HepG2 (cell line): ENCODE measurements around the gene ANKRD10. TPM values are rescaled to one million over a fixed set of nuclear protein-coding genes. Genes with fewer than 3 reads are reported as not detected.

Source experiments
- ATAC-seq: fragments of 200-7000 bp; cut with Tn5 transposase; 3 replicates; pipeline ENCODE4 v1.9.1; 2020; ENCODE audit warnings: mild to moderate bottlenecking, moderate library complexity
- BruUV-seq: library from RNA; stranded (reverse); fragments of 400-500 nt; replicated peaks from 2 replicates; lab custom pipeline; 2021; lab: Mats Ljungman, UMichigan
- CTCF ChIA-PET: fragments of 300-600 bp; formaldehyde crosslinking; extraction: SDS; loops from one replicate; lab custom pipeline; 2021; ENCODE audit warnings: low total read pairs, inconsistent platforms, low intra/inter-chr PET ratio; lab: Yijun Ruan, JAX
- POLR2A ChIA-PET: fragments of 350-600 bp; sonication (Branson Sonifier 250); formaldehyde crosslinking; loops from one replicate; lab custom pipeline; 2020; ENCODE audit warnings: antibody characterized with exemption, inconsistent platforms; lab: Yijun Ruan, JAX
- DNase-seq: peaks from one replicate; pipeline ENCODE4 v3.0.0-alpha.2; 2015; ENCODE audit warnings: low spot score
- FAIRE-seq: peaks from 3 replicates; lab custom pipeline; 2011; peaks lifted over from hg19 to GRCh38; lab: Jason Lieb, UNC
- H2AFZ ChIP-seq: one replicate; pipeline ENCODE4 v1.6.1; 2011; ENCODE audit warnings: low read length, inconsistent platforms
- H3K27ac ChIP-seq: fragments of 300-600 bp; 3 replicates; pipeline ENCODE4 v1.8.0; 2011; ENCODE audit warnings: mixed run types, mild to moderate bottlenecking, mixed read lengths, low read length, inconsistent platforms; ENCODE audit not compliant: insufficient read depth; ENCODE audit errors: extremely low read length
- H3K27me3 ChIP-seq, 2 experiments: fragments of 200-600 bp in 1 of 2; 2 replicates in 1 of 2; 3 replicates in 1 of 2; pipeline versions ENCODE4 v1.6.0 to v1.8.0; 2011; ENCODE audit warnings: low read length in 2 of 2, mild to moderate bottlenecking in 2 of 2, moderate library complexity in 2 of 2, inconsistent platforms in 1 of 2; ENCODE audit not compliant: insufficient read depth in 2 of 2, control insufficient read depth in 1 of 2
- H3K36me3 ChIP-seq, 2 experiments: fragments of 200-600 bp in 1 of 2; replicated peaks in 1 of 2; 2 replicates in 1 of 2; 3 replicates in 1 of 2; pipeline versions ENCODE4 v1.5.1 to v1.8.0; 2011; ENCODE audit warnings: low read length in 2 of 2, inconsistent platforms in 1 of 2; ENCODE audit not compliant: insufficient read depth in 2 of 2, control insufficient read depth in 1 of 2
- H3K4me1 ChIP-seq: 2 replicates; pipeline ENCODE4 v1.5.1; 2012; ENCODE audit warnings: low read length, inconsistent platforms; ENCODE audit not compliant: insufficient read depth
- H3K4me2 ChIP-seq: 2 replicates; pipeline ENCODE4 v1.6.0; 2011; ENCODE audit warnings: low read depth, low read length, inconsistent platforms
- H3K4me3 ChIP-seq, 3 experiments: fragments of 200-600 bp in 1 of 3; sonication (generic), shearing (Covaris generic) in 1 of 3; replicated peaks in 1 of 3; 2 replicates each; pipeline ENCODE4 v1.5.1; 2011 to 2016; ENCODE audit warnings: low read length in 3 of 3, inconsistent platforms in 2 of 3, low read depth in 2 of 3, mild to moderate bottlenecking in 2 of 3, control low read depth in 1 of 3, mixed read lengths in 1 of 3; ENCODE audit not compliant: insufficient read depth in 1 of 3
- H3K79me2 ChIP-seq: one replicate; pipeline ENCODE4 v1.6.1; 2011; ENCODE audit warnings: low read length, inconsistent platforms; ENCODE audit not compliant: insufficient read depth
- H3K9ac ChIP-seq: 2 replicates; pipeline ENCODE4 v1.6.0; 2011; ENCODE audit warnings: mild to moderate bottlenecking, low read depth, low read length, inconsistent platforms; ENCODE audit not compliant: insufficient read depth
- H3K9me3 ChIP-seq: 2 replicates; pipeline ENCODE4 v1.5.1; 2012; ENCODE audit warnings: mild to moderate bottlenecking, low read length
- H4K20me1 ChIP-seq: 2 replicates; pipeline ENCODE4 v1.6.0; 2011; ENCODE audit warnings: inconsistent platforms, mild to moderate bottlenecking, low read length, moderate library complexity; ENCODE audit not compliant: insufficient read depth
- CEBPZ ChIP-seq: IDR thresholded peaks from 2 replicates; pipeline ENCODE4 v1.6.1; 2012; ENCODE audit warnings: low read length, improper control_type of control experiment
- ESRRA ChIP-seq: sonication (generic); formaldehyde crosslinking; IDR thresholded peaks from 2 replicates; pipeline ENCODE4 v1.5.1; 2020; ENCODE audit warnings: mild to moderate bottlenecking, low read depth, missing genetic modification reagents
- MBNL3 ChIP-seq: fragments of 250-450 bp; sonication (Bioruptor Pico); conservative IDR thresholded peaks from 2 replicates; pipeline ENCODE4 v1.8.0; 2022; ENCODE audit warnings: mild to moderate bottlenecking, inconsistent platforms
- MIER2 ChIP-seq: IDR thresholded peaks from 2 replicates; pipeline ENCODE4 v1.6.1; 2016; ENCODE audit warnings: missing biosample characterization, missing genetic modification reagents
- MXD1 ChIP-seq: sonication (generic); formaldehyde crosslinking; IDR thresholded peaks from 2 replicates; pipeline ENCODE4 v1.4.0; 2020; ENCODE audit warnings: mild to moderate bottlenecking, missing genetic modification reagents
- RBM39 ChIP-seq: fragments of 200-400 bp; formaldehyde crosslinking; IDR thresholded peaks from one replicate; pipeline ENCODE4 v1.6.1; 2018; ENCODE audit warnings: antibody characterized with exemption, mild to moderate bottlenecking, low read depth, low read length; ENCODE audit not compliant: poor library complexity, severe bottlenecking
- SALL1 ChIP-seq: sonication (generic); formaldehyde crosslinking; IDR thresholded peaks from 2 replicates; pipeline ENCODE4 v1.8.0; 2022; ENCODE audit warnings: mild to moderate bottlenecking, missing genetic modification reagents
- TFAP4 ChIP-seq: sonication (generic); IDR thresholded peaks from 2 replicates; pipeline ENCODE4 v1.6.1; 2016; ENCODE audit warnings: low read depth, borderline replicate concordance
- ZFP36 ChIP-seq: fragments of 150-350 bp; IDR thresholded peaks from 2 replicates; pipeline ENCODE4 v1.6.1; 2018; ENCODE audit warnings: borderline replicate concordance, low read length, low read depth; ENCODE audit not compliant: partially characterized antibody
- ZMYM2 ChIP-seq: sonication (generic); formaldehyde crosslinking; IDR thresholded peaks from 2 replicates; pipeline ENCODE4 v1.8.0; 2022; ENCODE audit warnings: mild to moderate bottlenecking, missing genetic modification reagents
- ZNF337 ChIP-seq: sonication (generic); formaldehyde crosslinking; IDR thresholded peaks from 2 replicates; pipeline ENCODE4 v1.5.1; 2020; ENCODE audit warnings: missing genetic modification reagents, low read depth, mild to moderate bottlenecking, borderline replicate concordance
- ZNF639 ChIP-seq: conservative IDR thresholded peaks from 2 replicates; pipeline ENCODE4 v1.6.1; 2018; ENCODE audit warnings: missing genetic modification reagents
- ZNF670 ChIP-seq: sonication (generic); formaldehyde crosslinking; IDR thresholded peaks from 2 replicates; pipeline ENCODE4 v1.8.0; 2022; ENCODE audit warnings: mild to moderate bottlenecking, missing genetic modification reagents, borderline replicate concordance
- ZNF687 ChIP-seq: sonication (generic); formaldehyde crosslinking; IDR thresholded peaks from 2 replicates; pipeline ENCODE4 v1.5.1; 2020; ENCODE audit warnings: mild to moderate bottlenecking, missing genetic modification reagents, moderate library complexity
- WGBS: methylation state at CpG from one replicate; pipeline ENCODE4 v1.1.6; 2017; ENCODE audit warnings: low lambda C conversion rate; 5-methylcytosine and 5-hydroxymethylcytosine counted together
- in situ Hi-C: cut with HindIII; loops from 2 replicates; pipeline ENCODE4 v1.10.0; 2017; ENCODE audit warnings: low pct_unique_long_range_greater_than_20kb; ENCODE audit not compliant: extremely low pct_ligation_motif_present
- intact Hi-C: fragments of 100-400 bp; cut with micrococcal nuclease; formaldehyde crosslinking; loops from one replicate; pipeline ENCODE4 v1.10.0; 2022; ENCODE audit not compliant: unreplicated experiment
- polyA plus RNA-seq, 8 experiments: library from polyadenylated mRNA; depleted of rRNA in 3 of 8; stranded (reverse) in 7 of 8; unstranded in 1 of 8; fragments of >200 nt; fragmentation: Illumina TruSeq in 4 of 8; extraction: Trizol in 4 of 8; gene quantifications; 2 replicates each; pipeline versions ENCODE4 v1.2.1 to v1.2.3, GENCODE V29; 2011 to 2016; ENCODE audit warnings: low read depth in 4 of 8, missing spikeins in 1 of 8, mixed read lengths in 1 of 8; ENCODE audit not compliant: insufficient read depth in 1 of 8
- total RNA-seq, 5 experiments: library from RNA; depleted of rRNA; stranded (reverse); fragments of >200 nt; fragmentation: Illumina TruSeq; extraction: Trizol; gene quantifications; 2 replicates each; pipeline ENCODE4 v1.2.3, GENCODE V29; 2016; ENCODE audit warnings: low read depth in 1 of 5

ANKRD10 gene
- total and polyA plus RNA-seq, 2 of the 13 experiments (the other 11 are each of a cell fraction or from before 2014, with no cell fraction given), result 108 to 115 TPM

- Histone ChIP-seq H3K4me3 (peak overlapping the region; percentile 96 to 100 (median 99)), H3K4me2 (peak overlapping the region; percentile 93), H3K9ac (peak overlapping the region; percentile 100), H3K4me1 (peaks cover 50% of the 10 kb centered on the region), H3K27ac (peak overlapping the region; percentile 100), H3K9me3 (no peaks in the 10 kb centered on the region), H3K79me2 (peaks cover 52% of the 10 kb centered on the region), H4K20me1 (peaks cover 51% of the 10 kb centered on the region), H3K36me3 (peaks cover 7 to 20% of the 10 kb centered on the region in 2 experiments), H2AFZ (no peak overlapping the region), H3K27me3 (no peaks in the 10 kb centered on the region; a peak in 1 of 5 replicates)
- POLR2A ChIA-PET, result interaction anchor here (1.0 to 2.6 kb wide), 4 partner anchors 44 to 299 kb away, joined by 4 to 11 read pairs (median 8); partner anchors contain the start of gene NAXD
- no TSS peak for BruUV-seq
- no peak for DNase-seq
- in situ Hi-C loops (loop anchor here (10.0 kb wide), 1 partner anchor 209 kb away; the partner anchor contains the start of gene CARS2), intact Hi-C loops (loop anchor here (2.0 kb wide), 1 partner anchor 201 kb away; the partner anchor contains the start of gene ING1)
- no CpG with 5 or more reads among the region's 27 CpGs for WGBS
- FAIRE-seq, result no peak
- ATAC-seq, result no peak
- CTCF ChIA-PET, result no interaction called here
- TF ChIP-seq TFAP4 (peak; percentile 8; the same call in 1 of the 2 replicates), ESRRA (CRISPR knock-in tag) (no peak), MBNL3 (CRISPR knock-in tag) (no peak), ZFP36 (no peak), ZNF337 (CRISPR knock-in tag) (no peak), RBM39 (peak; percentile 4), ZNF639 (CRISPR knock-in tag) (no peak), MIER2 (no peak), CEBPZ (no peak), MXD1 (0 out of 2 replicates have a peak, but pooled peaks have one; percentile 4), ZNF670 (CRISPR knock-in tag) (no peak), ZMYM2 (CRISPR knock-in tag) (no peak), ZNF687 (CRISPR knock-in tag) (no peak), SALL1 (CRISPR knock-in tag) (0 out of 2 replicates have a peak, but pooled peaks have one; percentile 16)
Measured at GRCh38 chr13:110914081-110914330, 863 bp downstream of the ANKRD10 start.
